GM15510 (cell line): Measurements from ENCODE around the gene IL17D.

Experiments used
- POLR2A ChIP-seq: IDR thresholded peaks from 3 replicates; pipeline ENCODE4 v1.6.1; 2011; ENCODE audit warnings: borderline replicate concordance; ENCODE audit not compliant: insufficient read length; ENCODE audit errors: extremely low read depth

Gene IL17D

DNA sequence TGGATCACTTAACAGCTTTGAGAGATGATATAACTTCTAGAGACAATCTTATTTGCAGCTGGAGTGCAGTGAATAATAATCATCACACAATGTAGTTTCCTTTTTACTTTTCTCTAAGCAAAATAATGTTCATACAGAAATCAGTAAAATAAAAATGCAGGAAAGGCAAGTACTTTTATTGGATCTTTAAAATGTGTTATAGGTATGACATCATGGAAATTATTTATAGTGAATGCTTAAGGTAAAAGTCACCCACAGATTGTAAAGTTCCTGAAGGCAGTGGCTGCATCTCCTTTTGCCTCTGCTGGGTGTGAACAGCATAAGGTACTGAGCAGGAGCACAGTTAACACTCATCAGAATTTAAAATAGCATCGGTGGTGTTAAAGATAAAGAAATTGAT, 17.3 kb upstream of the IL17D start:
- TF ChIP-seq POLR2A: no peak

DNA sequence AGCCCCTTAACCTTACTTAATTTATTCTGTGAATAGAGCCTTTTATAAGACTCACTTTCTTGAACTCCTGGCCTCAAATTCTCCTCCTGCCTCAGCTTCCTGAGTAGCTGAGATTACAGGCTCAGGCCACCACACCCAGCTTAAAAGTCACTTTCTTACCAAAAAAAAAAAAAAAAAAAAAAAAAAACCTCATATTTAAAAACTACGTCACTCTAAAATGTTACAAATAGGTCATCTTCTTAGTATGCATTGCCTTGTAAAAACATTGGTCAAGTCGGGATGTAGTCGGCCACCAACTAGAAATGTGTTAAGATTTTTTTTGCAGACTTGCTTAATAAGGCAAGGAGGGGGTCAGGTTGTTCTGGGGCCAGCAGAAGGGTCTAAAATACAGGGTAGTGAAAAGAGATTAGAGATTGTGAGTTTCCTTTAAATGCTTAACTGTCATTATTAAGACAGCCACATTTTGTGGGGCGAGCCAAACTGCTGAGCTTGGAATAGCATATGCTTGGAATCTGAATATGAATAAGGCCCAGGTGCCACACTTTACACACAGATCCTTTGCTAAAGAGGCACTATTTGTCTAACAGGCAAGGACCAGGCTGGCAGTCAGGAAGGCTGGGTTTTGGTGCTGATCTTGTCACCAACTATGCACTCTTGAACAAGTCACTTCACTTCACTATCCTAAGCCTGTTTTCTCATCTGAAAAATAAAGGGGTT, 16.5 kb upstream of the IL17D start:
- TF ChIP-seq POLR2A: no peak

DNA sequence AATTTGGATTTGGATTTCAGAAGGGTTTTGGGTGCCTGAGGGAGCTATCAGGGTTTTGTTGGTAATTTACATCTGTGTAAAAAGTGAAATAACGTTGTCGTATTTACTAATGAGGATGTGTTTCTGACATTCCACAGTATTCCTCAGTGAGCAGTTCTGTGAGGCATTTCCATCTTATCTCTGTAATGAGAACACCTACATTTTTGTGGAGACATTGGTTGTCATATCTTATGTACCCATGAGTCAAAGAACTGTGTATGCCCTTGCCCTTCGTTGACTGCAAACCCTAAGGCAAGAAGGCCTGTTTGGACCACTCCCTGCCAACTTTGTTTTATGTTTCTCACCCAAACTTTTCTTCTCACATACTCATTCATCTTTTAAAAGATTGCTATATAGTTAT, 14.2 kb upstream of the IL17D start:
- TF ChIP-seq POLR2A: no peak

DNA sequence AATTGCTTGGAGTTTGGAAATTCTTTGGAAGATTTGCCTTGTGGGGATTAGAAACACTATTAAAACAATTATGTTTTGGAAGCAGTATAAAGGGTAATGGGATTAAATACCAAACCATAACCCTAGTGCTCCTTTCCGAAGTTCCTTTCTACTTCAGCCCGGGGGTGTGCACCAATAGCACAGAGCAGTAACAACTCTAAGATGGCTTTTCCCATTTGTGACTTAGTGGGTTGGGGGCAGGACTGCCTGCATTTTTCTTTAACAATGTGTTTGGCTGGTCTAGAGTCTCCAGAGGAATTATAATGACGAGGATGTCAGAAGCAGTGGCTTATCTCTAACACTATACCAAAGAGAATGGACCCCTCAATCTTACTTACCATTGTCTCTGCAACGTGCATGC, 11.9 kb upstream of the IL17D start:
- TF ChIP-seq POLR2A: no peak

- TF ChIP-seq POLR2A: no peak
These were observed 7.4 kb upstream of the IL17D start for GRCh38 chr13:20696073-20696472.

DNA sequence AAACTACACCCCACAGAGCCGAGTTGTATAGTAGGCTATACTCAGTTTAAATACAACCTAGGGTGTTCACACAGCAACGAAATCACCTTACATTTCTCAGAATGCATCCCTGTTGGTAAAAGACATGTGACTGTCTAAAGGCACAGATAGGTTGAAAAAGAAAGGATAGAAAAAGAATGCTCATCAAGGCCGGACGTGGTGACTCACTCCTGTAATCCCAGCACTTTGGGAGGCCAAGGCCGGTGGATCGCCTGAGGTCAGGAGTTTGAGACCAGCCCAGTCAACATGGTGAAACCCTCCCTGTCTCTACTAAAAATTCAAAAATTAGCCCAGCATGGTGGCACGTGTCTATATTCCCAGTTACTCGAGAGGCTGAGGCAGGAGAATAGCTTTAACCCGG, 3.8 kb upstream of the IL17D start:
- TF ChIP-seq POLR2A: no peak

GRCh38 chr13:20700288-20700687, 3.2 kb upstream of the IL17D start:
- no peak for TF ChIP-seq POLR2A

- no peak for TF ChIP-seq POLR2A
These were observed 2.0 kb upstream of the IL17D start for GRCh38 chr13:20701461-20701860.

DNA sequence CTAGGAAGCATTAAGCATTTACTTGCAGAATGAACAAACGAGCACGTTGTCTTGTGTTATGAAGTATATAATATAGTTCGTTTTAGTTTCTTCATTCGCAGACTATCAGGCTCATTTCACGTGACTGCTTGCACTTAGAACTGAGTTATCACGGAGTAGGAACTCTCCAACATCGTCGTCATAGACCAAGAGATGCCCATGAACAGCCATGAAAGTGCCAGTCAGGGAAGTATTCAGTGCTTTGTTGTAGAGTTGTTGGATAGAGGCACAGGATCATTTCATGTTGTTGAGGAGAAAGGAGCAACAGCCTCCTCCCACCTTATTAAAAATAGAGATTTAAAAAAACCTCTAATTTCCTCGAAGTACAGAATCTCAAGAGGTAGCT, 977 bp upstream of the IL17D start:
- no peak for TF ChIP-seq POLR2A

DNA sequence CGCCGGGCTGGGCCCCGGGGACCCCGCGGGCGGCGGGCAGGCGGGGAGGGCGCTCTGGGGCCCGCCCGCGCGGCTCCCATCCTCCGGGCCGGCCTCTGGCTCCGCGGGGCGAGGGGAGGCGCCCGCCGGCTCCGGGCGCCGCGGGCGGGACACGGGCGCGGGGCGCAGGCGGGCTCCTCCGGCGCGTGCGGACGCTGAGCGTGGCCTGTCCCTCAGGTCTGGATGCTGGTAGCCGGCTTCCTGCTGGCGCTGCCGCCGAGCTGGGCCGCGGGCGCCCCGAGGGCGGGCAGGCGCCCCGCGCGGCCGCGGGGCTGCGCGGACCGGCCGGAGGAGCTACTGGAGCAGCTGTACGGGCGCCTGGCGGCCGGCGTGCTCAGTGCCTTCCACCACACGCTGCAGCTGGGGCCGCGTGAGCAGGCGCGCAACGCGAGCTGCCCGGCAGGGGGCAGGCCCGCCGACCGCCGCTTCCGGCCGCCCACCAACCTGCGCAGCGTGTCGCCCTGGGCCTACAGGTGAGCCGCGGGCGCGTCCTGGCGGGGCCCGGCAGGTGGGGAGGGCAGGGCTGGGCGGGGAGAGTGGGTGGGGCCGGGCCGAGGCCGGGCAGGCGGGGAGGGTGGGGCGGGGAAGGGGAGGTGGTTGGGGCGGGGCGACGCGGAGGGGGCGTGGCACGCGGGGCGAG, 420 bp downstream of the IL17D start:
- peak; percentile 48 for TF ChIP-seq POLR2A

DNA sequence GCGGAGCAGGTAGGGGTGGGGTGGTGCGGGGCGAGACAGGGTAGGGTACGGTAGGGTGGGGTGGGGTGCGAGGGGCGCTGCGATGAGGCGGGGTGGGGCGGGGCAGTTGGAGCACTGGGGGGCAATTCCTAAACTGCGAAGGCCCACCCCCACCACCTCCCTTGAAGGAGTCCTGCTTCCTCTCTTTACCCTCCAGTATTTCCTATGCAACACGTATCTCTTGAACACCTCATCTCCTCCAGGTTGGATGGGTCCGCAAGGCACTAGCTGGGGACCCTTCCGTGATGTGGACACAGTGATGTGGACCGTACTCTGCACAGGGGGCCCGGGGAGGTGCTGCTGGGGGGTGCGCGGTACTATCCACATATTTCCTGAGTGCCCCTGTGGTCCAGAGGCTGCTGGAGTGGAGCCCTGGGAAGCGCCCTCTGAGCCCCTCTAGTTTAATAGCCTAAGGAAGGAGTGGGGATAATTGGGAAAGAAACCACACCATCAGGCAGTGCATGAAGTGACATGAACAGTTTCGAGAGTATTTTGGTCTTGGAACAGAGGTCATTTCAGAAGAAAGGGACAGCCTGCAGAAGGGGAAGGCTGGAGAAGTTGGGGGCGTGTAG, 1.1 kb downstream of the IL17D start:
- no peak for TF ChIP-seq POLR2A

DNA sequence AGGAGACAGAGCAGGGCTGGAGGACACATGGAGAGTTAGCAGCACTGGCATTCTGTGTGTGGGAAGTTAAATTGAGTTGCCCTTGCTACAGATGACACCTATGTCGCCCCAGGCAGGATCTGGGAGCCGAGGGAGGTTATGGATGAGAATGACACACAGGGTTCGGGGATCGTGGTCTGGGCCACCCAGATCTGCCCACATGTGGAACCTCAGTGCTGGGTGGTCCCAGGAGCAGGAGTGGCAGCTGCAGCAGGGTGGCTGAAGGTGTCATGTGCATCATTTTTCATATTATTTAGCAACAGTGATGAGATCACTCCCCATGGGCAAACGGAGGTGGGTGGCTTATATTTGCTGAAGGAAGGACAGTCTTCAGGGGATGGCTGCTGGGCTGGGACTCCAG, 3.2 kb downstream of the IL17D start:
- TF ChIP-seq POLR2A: no peak

DNA sequence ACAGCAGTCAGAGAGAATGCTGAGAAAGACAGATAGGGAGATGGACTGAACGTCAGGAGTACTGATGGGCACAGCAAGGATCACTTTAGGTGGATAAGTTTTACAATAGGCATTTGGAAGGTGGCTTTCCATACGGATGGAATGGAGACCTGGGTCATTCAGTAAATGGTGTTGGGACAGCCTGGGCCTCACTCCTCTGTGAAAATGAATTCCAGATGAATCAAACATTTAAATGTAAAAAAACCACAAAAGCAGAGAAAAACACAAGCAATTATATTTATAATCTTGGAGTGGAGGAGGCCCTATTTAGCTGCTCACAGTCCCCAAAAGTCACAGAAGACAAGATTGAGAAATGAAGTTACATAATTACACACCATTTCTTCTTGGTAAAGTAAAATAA, 4.7 kb downstream of the IL17D start:
- TF ChIP-seq POLR2A: no peak

DNA sequence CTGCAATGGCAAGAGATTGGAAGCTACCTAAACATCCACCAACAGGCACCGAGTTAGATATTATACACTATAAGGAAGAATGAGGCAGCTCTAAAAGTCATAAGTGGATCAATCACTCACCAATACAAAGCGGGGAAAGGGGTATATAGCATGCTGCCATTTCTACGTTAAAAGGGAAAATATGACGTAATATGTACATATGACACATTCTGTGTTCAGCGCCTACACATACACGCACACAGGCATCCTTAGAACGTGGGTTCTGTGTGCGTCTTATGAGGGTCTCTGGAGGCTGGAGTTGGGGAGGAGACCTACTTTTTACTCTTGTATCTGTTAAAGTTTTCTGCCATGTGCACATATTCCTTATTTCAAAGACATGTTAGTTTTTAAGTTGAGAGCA, 5.9 kb downstream of the IL17D start:
- TF ChIP-seq POLR2A: no peak

- no peak for TF ChIP-seq POLR2A
These were observed 6.3 kb downstream of the IL17D start for GRCh38 chr13:20709782-20710181.
